HG03135 (cell line): ENCODE measurements around the gene REEP1.

Source experiments
- ATAC-seq: cut with Tn5 transposase; IDR thresholded peaks from one replicate; pipeline ENCODE4 v1.9.1; 2021; ENCODE audit warnings: mild to moderate bottlenecking, moderate library complexity; ENCODE audit not compliant: unreplicated experiment

The REEP1 gene

GRCh38 chr2:86337244-86337835 is at the start of gene REEP1:
TSS of gene REEP1 (minus strand) at chr2:86337626. CDS start at chr2:86337510, 116 bp downstream.
- no peak for ATAC-seq

DNA sequence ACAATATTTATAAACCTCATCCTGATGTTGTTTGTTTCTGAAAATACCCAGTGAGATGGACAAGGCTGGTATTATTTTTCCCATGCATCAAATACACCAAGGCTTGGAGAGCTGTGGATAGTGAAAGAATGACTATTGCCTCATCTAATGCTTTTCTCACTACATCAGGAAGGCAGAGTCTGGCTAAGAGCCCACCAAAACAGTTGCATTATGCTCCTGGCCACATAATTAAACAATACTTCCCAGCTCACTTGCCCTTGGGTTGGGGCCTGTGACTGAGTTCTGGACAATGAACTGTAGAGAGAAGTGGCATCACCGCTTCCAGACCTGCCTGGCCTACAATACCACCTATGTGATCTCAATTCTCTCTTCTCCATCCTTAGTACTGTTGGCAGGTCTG is 46.4 kb upstream of the REEP1 start:
- no peak for ATAC-seq

- no peak for ATAC-seq
Observed at GRCh38 chr2:86382698-86383097, 45.3 kb upstream of the REEP1 start.

- no peak for ATAC-seq
Observed at GRCh38 chr2:86382108-86382507, 44.7 kb upstream of the REEP1 start.

DNA sequence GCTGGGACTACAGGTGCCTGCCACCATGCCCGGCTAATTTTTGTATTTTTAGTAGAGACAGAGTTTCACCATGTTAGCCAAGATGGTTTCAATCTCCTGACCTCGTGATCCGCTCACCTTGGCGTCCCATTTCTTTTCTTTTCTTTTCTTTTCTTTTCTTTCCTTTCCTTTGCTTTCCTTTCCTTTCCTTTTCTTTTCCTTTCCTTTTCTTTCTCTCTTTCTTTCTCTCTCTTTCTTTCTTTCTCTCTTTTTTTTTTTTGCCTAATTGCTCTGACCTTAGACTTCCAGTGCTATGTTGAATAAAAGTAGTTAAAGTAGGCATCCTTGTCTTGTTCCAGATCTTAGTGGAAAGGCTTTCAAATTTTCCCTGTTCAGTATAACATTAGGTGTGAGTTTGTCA is 41.0 kb upstream of the REEP1 start:
- ATAC-seq = no peak

DNA sequence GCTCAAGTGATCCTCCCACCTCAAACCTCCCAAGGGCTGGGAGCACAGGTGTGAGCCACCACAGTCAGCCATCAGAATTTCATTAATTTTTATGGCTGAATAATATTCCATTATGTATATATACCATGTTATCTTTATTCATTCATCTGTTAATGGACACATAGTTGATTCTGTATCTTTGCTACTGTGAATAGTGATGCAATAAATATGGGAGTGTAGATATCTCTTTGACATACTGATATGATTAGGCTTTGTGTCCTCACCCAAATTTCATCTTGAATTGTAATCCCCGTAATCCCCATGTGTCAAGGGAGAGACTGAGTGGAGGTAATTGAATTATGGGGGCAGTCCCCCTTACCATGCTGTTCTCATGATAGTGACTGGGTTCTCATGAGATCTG is 38.2 kb upstream of the REEP1 start:
- no peak for ATAC-seq

- ATAC-seq = no peak
Observed at GRCh38 chr2:86372641-86373502, 35.4 kb upstream of the REEP1 start.

GRCh38 chr2:86372133-86372532 is 34.7 kb upstream of the REEP1 start:
- ATAC-seq = no peak

- ATAC-seq = no peak
Observed at GRCh38 chr2:86371527-86371926, 34.1 kb upstream of the REEP1 start.

DNA sequence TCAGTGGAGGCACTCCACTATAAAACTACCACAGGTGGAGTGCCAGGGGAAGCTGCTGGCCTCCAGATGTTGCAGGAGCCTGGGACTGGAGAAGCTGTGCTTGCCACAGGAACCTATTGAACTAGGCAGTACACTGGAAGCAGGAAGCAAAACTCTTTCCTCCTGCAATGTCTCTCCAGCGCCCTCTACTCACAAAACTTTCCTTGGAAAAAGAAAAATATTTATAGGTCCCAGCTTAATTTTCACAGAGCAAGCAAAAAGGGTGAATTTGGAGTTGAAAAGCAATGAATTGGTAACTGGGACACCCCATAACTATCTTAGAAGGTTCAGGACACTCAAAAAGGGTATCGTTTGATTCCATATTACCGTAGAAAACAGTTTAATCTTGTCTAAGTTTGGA is 33.2 kb upstream of the REEP1 start:
- ATAC-seq = no peak

DNA sequence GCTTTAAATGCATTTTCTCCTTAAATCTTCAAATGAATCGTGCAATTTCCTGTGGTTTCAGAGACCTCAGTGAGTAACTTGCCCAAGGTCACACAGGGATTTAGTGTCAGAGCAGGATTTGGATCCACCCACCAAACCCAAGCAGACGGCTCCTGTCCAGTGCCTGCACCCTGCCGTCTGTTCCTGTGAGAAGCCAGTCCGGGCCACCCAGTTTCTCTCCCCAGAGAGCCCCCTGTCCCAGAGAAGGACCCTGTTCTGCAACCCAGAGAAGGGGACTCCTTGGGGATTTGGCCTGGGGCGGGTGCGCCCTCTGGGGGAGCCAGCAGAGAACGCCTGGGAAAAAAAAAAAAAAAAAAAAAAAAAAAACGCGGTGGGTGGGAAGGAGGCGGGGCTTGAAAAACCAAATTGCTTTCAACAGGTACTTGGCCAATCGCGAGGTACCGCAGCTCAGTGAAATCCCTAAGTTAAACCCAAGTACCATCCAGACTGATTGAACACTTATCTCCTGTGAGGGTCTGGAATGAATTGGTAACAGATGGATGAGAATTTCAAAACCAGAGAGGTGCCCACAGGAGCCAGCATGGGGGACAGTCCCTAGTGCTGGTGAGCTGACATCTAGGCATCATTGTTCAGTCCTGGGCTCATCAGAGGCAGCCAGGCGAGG is 30.9 kb upstream of the REEP1 start:
- no peak for ATAC-seq

DNA sequence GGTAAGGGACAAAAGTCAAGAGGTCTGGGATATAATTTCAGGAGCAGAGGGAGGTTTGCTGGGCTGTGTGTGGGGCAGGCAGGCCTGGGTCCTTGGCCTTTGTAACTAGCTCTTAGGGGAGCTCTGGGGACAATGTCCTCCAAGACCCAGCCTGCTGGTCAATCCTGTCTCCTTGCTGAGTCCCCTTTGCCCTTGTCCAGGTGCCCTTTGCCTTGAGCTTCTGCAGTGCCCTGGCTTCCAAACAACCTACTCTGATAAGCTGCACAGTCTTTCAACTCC is 30.0 kb upstream of the REEP1 start:
- no peak for ATAC-seq

GRCh38 chr2:86366651-86367498 is 29.4 kb upstream of the REEP1 start:
- ATAC-seq = no peak

GRCh38 chr2:86364894-86365293 is 27.5 kb upstream of the REEP1 start:
- no peak for ATAC-seq

- no peak for ATAC-seq
Observed at GRCh38 chr2:86360776-86361175, 23.4 kb upstream of the REEP1 start.

DNA sequence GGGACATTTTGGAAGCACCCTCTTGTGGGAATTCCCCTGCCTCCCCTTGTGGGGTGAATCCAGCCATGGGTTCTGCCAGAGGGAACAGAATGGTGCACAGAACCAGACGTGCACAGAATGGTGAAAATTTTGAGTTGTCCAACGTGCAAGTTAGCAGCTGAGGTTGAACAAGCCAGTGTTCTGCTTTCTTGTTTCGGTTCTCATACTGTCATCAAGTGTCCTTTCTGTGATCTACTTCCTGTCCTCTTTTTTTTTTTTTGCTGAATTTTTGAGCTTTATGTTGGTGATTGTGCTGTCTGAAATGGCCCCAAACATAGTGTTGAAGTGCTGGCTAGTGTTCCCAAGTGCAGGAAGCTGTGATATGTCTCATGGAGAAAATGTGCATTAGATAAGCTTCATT is 21.5 kb upstream of the REEP1 start:
- peak; percentile 94 for ATAC-seq

DNA sequence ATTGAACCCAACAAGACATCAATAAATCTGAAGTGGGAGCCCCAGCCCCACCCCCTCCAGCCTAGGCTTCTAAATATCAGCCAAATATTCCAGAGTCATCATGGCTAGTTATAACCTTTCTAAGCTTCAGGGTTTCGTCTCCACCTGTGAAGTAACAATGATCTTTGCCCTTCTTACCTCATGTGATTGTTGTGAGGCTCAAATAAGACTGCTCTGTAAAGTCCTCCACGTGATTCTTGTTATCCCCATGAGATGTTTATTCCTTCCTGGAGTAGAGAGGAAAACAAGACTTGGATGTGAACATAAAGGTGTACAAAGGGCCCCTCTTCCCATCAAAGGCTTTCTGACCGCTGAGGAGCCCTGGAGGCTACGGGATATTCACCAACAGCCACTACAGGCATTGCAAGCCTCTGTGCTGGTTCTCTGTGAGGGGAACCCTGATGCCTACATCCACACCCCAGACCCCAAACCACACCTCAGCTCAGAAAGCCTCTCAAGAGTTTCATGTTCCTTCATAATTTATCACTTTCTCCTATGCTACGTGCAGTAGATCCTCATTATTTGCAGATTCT is 20.1 kb upstream of the REEP1 start:
- ATAC-seq = no peak

DNA sequence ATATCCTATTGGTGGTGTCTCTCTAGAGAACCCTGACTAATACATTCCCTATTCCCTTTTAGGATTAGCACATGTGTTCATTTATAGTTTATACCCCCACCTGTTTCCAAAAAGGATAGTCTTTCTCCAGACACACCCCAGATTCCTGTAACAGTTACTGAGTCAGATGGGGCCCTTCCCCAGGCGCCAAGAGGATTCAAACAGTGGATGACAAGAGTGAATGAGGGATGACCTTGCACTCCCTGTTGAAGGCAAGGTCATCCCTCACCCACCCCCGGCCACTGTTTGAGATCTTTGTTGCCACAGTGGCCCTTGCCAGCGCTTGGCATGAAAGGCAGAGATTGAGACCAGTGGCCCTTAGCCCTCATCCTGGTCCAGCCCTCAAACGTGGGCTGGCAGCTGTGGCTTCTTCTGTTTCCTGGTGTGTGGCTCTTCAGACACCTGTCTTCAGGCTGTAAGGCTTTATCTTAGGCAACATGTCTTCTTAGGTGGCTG is 15.3 kb upstream of the REEP1 start:
- no peak for ATAC-seq

- ATAC-seq = no peak
Observed at GRCh38 chr2:86352137-86352726, 14.8 kb upstream of the REEP1 start.

DNA sequence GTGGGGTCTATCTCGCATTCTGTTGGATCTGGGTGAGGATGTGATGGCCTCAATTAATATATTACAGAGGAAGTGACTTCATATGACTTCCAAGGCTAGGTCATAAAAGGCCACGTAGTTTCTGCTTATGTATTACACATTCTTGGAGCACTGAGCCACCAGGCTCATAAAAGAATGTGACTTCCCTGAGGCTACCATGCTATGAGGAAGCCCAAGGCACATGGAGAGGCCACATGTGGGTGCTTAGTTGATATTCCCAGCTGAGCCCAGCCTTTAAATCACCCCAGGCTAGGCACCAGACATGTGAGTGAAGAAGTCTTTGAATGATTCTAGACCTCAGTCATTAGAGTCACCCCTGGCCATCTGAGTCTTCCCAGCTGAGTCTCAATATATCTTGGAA is 13.3 kb upstream of the REEP1 start:
- no peak for ATAC-seq
